Colonic mucosa (tissue), 4 donors: ENCODE data around the gene ITGA11. TPM values are rescaled to one million over a fixed set of nuclear protein-coding genes. Genes with fewer than 3 reads are reported as not detected.

Experiments
- DNase-seq: peaks from one replicate; pipeline ENCODE4 v3.0.0-alpha.2; 2020
- H3K27ac ChIP-seq: fragments of 200-600 bp; one replicate; pipeline ENCODE4 v1.8.0; 2021
- H3K27me3 ChIP-seq: fragments of 200-600 bp; one replicate; pipeline ENCODE4 v1.8.0; 2021
- H3K36me3 ChIP-seq: fragments of 200-600 bp; one replicate; pipeline ENCODE4 v1.8.0; 2021
- H3K4me1 ChIP-seq: fragments of 200-600 bp; one replicate; pipeline ENCODE4 v1.8.0; 2021; ENCODE audit warnings: mild to moderate bottlenecking
- H3K4me3 ChIP-seq: fragments of 200-600 bp; one replicate; pipeline ENCODE4 v1.8.0; 2021
- H3K9ac ChIP-seq, 2 donors: one replicate each; pipeline ENCODE4 v1.7.0; 2013; ENCODE audit warnings: control low read depth in 2 of 2, low read depth in 2 of 2, low read length in 2 of 2
- H3K9me3 ChIP-seq: fragments of 200-600 bp; one replicate; pipeline ENCODE4 v1.8.0; 2021
- intact Hi-C: fragments of 100-400 bp; cut with DNase I; formaldehyde crosslinking; loops from one replicate; pipeline ENCODE4 v1.14.1; 2022
- total RNA-seq, 2 donors: library from RNA; stranded (reverse); fragmentation: NEBNext Ultra II Directional in 1 of 2; extraction: Animal tissue kit (Norgen Biotek cat#: 25700) in 1 of 2; gene quantifications; one replicate each; pipeline ENCODE4 v1.2.1, GENCODE V29; 2021
- TF ChIP-seq, protein P1 (sequence below): fragments of 200-600 bp; IDR thresholded peaks from one replicate; pipeline ENCODE4 v1.8.0; 2022; ENCODE audit warnings: antibody characterized with exemption, mild to moderate bottlenecking
- donor health status: healthy.
- donor health status: DM: no; HTN: no; CAD: no.
- donor health status: DM: no; HTN: no; CAD: no.

Gene ITGA11
- total RNA-seq, 2 donors from 2014 or later, result 2.4 to 4.1 TPM

DNA sequence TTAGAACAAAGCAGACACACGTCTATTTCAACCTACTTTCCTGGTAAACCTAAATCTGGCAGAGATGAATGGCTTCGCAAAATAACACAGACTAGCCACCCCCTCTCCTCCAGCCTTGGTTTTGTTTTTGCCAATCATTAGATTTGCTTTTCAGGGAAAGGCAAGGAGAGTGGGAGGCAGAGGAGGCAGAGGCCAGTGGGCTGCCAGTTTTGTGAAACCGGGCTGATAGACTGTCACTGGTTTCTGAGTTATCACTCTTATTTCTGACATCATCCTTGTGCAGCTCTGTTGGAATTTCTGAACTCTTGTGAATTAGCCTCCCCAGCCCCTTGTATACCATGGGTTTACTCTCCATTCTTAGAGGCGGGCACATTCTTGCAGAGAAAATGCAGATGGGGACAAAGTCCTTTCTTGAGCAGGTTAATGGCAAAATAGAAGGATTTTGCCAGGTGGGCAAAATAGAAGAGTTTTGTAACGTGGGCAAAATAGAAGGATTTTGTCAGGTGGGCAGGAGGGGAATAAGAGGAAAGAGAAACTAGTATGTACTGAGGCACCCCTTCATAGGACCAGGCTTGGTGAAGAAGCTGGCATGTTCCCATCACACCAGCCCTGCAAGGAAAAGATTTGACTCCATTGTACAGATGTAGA lies 157.6 kb downstream of the ITGA11 start:
- H3K4me1 ChIP-seq, result peaks cover 5% of the 10 kb centered on the region

DNA sequence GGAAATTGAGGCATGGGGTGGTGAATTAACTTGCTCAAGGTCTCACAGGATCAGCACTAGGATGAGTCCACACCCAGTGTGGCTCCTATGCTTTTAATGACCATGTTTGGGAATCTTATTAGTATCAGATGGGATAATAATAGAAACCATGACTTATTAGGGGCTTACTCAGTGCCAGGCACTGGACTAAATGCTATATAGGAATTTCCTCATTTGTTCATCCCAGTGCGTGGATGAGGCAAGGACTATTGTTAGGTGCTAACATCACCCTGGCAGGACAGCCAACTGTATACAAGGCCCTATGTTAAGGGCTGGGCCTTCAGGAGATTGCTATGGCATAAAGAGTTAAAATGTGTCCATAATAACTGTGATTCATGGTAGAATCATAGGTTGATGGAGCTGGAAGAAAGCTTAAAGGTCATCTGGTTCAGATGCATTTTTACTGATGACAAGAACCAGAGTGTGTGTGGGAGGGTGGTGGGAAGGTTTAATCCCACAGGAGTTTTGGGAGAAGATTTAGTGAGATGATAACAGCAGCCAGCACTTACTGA lies 159.2 kb downstream of the ITGA11 start:
- DNase-seq, result no peak
- H3K4me3 ChIP-seq, result no peak overlapping the region
- intact Hi-C loops, result no loop called here
- no peaks in the 10 kb centered on the region for H3K9me3 ChIP-seq
- peaks cover 4% of the 10 kb centered on the region for H3K27me3 ChIP-seq
- no peak overlapping the region for H3K9ac ChIP-seq
- H3K27ac ChIP-seq, result no peak overlapping the region
- H3K36me3 ChIP-seq, result no peaks in the 10 kb centered on the region
- peaks cover 5% of the 10 kb centered on the region for H3K4me1 ChIP-seq
- TF ChIP-seq, protein P1, sequence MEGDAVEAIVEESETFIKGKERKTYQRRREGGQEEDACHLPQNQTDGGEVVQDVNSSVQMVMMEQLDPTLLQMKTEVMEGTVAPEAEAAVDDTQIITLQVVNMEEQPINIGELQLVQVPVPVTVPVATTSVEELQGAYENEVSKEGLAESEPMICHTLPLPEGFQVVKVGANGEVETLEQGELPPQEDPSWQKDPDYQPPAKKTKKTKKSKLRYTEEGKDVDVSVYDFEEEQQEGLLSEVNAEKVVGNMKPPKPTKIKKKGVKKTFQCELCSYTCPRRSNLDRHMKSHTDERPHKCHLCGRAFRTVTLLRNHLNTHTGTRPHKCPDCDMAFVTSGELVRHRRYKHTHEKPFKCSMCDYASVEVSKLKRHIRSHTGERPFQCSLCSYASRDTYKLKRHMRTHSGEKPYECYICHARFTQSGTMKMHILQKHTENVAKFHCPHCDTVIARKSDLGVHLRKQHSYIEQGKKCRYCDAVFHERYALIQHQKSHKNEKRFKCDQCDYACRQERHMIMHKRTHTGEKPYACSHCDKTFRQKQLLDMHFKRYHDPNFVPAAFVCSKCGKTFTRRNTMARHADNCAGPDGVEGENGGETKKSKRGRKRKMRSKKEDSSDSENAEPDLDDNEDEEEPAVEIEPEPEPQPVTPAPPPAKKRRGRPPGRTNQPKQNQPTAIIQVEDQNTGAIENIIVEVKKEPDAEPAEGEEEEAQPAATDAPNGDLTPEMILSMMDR, result no peak

More for the DNA sequence above, 157.6 kb downstream of the ITGA11 start:
- Histone ChIP-seq H3K4me3 (no peak overlapping the region), H3K9me3 (no peaks in the 10 kb centered on the region), H3K9ac (no peak overlapping the region), H3K36me3 (no peaks in the 10 kb centered on the region), H3K27ac (no peak overlapping the region), H3K27me3 (no peaks in the 10 kb centered on the region)
- TF ChIP-seq, protein P1, result no peak
- DNase-seq, result no peak
- intact Hi-C loops, result no loop called here

DNA sequence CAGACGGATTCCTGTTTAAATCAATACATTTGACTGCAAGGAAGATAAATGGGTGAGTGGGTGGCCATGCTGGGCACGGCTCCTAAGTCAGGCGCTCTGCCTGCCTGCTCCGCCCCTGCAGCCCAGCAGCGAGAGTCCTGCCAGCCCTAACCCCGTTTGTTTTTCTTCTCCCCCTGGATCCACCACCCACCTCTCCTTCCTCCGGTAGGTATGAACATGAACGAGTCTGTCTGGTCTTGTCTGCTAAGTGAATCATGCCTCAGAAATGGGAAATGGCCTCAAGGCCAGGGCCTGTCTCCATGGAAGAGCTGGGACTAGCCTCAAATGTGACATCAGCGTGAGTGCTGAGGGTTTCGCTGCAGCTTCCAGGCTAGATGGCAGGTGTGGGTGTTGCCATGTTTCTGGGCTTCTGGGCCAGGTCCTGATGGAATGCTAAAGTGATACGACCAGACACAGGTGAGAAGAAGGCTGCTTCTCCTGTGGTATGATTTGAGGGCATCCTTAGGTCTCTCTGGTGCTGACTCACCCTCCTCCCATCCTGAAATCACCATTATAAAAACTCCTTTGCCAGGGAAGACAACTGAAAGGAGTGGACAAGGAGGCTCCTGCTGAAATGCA lies 160.0 kb downstream of the ITGA11 start:
- Histone ChIP-seq H3K36me3 (no peaks in the 10 kb centered on the region), H3K27ac (no peak overlapping the region), H3K4me3 (no peak overlapping the region), H3K9me3 (no peaks in the 10 kb centered on the region), H3K9ac (no peak overlapping the region), H3K27me3 (peaks cover 6% of the 10 kb centered on the region), H3K4me1 (peaks cover 5% of the 10 kb centered on the region)
- TF ChIP-seq, protein P1, result no peak
- intact Hi-C loops, result no loop called here
- no peak for DNase-seq

DNA sequence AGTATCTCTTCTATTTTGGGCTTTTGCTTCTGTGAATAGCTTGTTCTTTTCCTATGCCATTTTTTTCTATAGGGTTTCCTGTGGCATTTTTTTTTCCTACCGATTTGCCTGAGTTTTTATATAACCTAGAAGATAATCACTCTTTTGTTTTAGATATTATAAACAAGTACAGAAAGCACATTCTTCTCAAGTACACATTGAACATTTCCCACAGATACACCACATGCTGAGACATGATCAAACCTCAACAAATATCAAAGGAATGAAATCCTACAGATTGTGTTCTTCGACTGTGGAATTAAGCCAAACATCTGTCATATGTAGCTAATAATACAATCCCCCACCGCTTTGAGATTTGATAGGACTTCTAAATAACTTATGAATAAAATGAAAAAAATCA lies 163.6 kb downstream of the ITGA11 start:
- Histone ChIP-seq H3K36me3 (no peaks in the 10 kb centered on the region), H3K4me3 (no peak overlapping the region), H3K9me3 (no peaks in the 10 kb centered on the region), H3K9ac (no peak overlapping the region), H3K27me3 (peaks cover 6% of the 10 kb centered on the region), H3K4me1 (no peaks in the 10 kb centered on the region), H3K27ac (no peak overlapping the region)
- TF ChIP-seq, protein P1, result no peak
- DNase-seq, result no peak
- intact Hi-C loops, result no loop called here

DNA sequence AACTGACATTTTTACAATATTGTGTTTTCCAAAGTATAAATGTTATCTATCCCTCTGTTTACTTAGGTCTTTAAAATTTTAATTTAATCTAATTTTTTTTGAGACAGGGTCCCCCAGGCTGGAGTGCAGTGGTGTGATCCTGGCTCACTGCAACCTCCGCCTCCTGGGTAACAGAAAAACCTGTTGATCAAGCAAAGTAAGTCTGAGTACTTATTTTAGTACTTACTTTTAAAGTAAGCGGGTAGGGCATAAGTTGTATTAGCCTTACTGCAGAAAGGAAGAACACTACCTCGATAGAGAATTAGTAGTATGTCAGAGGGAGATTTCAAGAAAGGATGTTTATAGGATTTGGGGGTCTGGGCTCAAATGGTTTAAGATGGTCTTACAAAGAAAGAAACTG lies 166.3 kb downstream of the ITGA11 start:
- intact Hi-C loops, result no loop called here
- H3K36me3 ChIP-seq, result no peaks in the 10 kb centered on the region
- H3K4me1 ChIP-seq, result no peaks in the 10 kb centered on the region

More for the DNA sequence above, 166.3 kb downstream of the ITGA11 start:
- Histone ChIP-seq H3K27ac (no peak overlapping the region), H3K27me3 (peaks cover 6% of the 10 kb centered on the region), H3K9me3 (no peaks in the 10 kb centered on the region), H3K9ac (no peak overlapping the region), H3K4me3 (no peak overlapping the region)
- DNase-seq, result no peak
- TF ChIP-seq, protein P1, result no peak
